Measurements from ENCODE around the gene EHBP1L1. TPM values are rescaled to one million over a fixed set of nuclear protein-coding genes. Genes with fewer than 3 reads are reported as not detected.

The EHBP1L1 gene
- total RNA-seq, 1 donor from 2014 or later, result 57.3 TPM

DNA sequence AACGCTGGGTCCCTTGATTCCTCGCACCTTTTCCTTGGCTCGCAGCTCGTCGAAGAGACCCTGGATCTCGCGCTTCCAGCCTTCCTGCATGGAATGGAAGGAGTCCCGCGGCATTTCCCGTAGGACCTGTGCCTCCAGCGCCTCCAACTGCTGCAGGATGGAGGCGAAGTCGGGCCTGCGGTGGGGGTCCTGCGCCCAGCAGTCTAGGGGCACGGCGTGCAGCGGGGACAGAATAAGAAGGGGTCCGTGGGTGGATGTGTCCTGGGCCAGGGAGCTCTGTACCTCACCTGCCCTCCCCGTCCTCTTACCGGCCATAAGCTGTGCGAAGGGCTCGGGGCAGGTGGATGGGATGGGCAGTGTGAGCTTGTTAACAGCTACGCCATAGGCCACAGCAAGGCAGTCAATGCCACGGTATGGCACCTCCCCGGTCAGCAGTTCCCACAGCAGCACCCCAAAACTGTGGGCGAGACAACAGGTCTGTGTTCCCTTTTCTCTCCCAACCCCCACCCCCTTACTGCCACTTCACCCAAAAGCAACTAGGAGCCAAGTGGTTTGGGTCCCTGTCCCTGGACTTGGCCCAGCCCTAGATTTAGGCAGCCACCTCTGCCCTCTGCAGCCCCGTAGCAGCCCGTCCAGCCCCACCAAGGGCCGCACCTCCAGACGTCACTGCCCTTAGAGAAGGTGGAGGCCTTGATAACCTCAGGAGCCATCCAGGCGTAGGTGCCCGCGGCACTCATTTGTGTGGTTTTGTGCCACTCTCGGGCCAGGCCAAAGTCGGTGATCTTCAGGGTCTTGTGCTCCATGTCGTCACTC, 32.0 kb downstream of the EHBP1L1 start:
- ATAC-seq (no peak), DNase-seq (no peak)
- intact Hi-C loops (cut with micrococcal nuclease), result no loop called here

DNA sequence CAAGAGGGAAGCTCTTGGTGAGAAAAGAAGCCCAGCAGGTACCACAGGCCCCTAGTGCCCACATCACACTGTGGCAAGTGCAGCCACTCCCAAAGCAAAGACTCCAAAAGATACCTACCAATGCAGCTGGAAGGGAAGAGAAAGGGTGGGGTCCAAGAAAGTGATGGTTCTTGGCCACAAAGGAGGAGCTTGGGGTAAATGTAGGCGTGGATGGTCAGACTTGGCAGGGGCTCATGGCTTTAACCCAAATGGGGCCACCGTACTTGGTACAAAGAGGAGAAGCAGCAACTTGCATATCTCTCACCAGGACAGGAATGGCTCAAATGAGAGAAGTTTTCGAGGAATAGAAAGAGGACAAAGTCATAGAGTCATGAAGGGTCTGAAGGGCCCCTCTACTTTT, 33.4 kb downstream of the EHBP1L1 start:
- no peak for DNase-seq
- intact Hi-C loops (cut with micrococcal nuclease), result no loop called here
- no peak for ATAC-seq

DNA sequence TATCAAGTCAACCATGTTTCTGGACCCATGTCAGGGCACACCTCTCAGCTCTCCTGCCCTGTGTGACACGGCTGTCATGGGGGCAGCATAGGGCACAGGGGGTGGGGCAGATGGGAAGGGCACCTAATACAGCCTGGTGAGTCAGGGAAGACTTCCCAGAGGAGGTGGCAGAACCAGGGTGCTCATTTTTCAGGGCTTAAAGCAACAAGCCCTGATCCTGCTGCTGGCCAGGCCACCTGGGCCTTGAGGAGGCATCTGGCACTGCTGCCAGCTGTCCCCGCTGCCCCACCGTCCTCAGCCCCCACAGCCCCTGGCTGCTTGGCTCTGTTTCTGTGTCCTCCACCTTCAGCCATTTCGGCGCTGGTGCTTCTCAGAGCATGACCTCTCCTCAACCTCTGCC, 33.8 kb downstream of the EHBP1L1 start:
- DNase-seq (no peak), ATAC-seq (no peak)
- intact Hi-C loops (cut with micrococcal nuclease), result no loop called here

DNA sequence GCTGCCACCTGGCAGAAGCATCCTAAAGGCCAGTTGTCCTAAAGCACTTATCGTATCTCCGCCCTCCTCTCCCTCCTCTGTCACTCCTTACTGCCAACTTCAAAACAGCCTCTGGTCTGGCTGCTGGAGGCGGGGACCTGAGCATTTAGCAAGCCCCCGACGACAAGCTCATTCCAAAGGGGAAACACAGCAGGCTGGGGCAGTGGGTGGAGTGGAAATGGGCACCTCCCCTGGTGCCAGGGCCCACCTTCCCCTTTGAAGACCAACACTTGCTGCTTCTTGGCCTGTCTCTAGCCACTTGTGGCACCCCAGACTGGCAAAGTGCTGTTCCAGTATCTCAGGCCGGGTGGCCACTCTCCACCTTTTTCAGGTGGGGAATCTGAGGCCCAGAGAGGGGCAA, 34.6 kb downstream of the EHBP1L1 start:
- intact Hi-C loops (cut with micrococcal nuclease), result no loop called here
- ATAC-seq, result no peak
- DNase-seq, result no peak

DNA sequence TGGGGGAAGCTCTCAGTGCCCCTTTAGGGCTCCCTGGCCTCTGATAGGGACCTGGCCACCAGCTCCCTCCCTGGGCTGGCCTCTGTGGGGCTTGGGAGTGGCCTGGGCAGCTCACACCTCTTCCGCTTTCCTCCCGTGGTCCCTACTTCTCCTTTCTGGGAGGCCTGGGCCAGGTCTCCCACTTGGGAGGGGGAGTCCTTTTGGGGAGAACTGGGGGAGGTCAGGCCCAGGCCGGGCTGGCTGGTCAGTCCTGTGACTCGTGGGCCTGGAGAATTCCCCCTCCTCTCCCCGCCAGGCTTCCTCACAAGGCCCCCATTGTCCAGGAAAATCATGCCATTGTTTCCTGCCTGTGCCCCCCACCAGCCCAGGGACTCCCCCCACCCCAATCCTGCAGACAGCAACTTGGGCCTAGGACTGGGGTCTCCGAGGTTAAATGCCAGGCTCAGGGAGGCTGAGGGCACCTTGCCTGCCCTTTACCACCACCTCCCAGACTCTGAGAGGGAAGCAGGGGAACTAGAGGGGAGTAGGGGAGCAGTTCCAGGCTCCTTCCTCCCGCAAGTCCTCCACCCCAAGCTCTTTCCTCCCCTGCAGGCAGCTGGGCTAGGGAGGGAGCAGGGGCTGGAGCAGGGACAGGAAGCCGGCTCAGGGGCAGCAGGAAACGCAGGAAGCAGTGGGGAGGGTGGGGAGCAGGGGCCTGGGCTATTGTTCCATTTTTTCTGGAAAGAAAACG, 35.3 kb downstream of the EHBP1L1 start:
- intact Hi-C loops (cut with micrococcal nuclease), result no loop called here
- ATAC-seq (no peak), DNase-seq (peak; percentile 70)

DNA sequence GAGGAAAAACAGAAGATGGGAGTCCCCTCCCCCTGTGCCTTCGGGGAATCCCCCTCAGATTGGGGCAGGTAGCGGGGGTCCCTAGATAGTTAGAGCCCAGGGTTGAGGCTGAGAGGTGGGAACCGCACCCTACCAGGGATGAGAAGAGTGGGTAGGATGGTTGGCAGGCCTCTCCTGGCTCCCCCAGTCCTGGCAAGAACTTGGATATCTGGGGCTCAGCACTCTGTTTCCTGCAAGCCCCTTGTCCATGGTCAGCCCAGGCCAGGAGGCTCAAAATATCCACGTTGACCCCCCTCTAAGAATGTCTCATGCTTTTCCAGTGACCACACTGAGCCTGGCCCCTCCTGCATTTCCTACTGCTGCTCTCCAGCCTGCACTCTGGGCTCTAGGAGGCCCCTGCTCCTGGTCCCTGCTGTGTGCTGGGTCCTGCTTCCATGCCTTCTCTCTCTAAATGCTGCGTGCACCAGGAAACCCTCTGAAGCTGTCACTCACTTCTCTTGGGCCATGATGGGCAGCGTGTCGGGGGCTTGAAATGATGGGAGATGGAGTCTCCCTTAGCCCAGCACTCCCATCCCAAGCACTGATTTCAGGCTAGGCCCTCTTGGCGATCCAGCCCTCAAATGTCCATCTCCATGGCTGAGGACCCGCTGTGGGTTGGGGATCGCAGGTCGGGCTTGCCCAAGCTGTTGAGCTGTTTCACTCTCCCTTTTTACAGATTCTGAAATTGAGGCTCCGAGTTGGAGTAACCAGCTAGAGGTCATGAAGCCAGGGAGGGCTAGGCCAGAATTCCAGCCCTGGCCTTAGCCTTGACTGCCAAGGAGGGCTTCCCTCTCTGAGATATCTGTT, 36.1 kb downstream of the EHBP1L1 start:
- no peak for ATAC-seq
- no peak for DNase-seq
- intact Hi-C loops (cut with micrococcal nuclease), result no loop called here

DNA sequence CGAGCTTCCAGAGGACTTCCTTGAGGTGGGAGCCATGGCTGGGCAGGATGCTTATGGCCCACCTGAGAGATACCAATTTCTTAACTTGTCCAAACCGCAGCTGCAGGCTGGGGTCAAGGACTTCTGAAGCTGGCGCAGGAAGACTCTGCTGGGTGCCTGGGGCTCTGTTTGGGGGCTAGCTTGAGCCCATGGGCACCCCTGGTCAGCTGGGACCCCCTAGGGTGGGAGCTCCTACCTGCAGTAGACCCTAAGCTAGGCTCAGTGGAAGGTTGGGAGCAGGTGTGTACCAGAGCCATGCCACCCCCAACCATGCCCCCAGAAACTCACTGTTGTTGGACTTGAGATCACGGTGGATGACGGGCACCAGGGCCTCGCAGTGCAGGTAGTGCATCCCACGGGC, 36.8 kb downstream of the EHBP1L1 start:
- intact Hi-C loops (cut with micrococcal nuclease), result no loop called here
- no peak for ATAC-seq
- DNase-seq, result no peak

DNA sequence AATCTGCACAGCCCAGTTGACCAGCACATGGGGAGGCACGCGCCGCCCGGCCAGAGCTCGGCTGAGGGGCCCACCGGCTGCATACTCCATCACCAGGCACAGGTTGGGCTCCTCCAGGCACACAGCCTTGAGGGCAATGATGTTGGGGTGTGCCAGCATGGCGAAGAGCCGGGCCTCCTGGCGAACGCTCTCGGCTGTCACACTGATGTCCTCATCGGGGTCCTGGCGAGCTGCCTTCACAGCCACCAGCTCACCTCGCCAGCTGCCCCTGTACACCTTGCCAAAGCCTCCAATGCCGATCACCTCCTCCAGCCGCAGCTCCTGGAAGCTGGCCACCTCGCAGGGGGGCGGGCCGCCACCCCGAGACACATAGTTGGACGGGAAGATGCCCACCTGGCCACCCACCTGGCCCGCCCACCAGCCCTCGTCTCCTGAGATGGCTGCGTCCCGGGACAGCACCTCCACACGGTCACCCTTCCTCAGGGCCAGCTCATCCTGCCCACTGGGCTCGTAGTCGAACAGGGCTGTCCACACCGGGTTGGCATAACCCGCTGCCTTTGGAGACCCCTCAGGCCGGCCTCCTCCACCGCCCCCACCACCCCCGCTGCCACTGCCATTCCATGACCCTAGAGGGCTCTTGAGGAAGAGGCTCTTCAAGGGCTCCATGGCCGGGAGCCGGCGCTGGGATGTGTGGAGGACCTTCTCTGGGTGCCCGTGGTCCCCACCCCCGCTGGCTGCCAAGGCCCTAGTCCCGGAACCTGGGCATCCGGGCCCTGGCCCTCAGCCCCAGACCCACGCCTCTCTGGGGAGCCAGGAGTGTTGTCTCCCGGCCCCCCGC, 37.5 kb downstream of the EHBP1L1 start:
- intact Hi-C loops (cut with micrococcal nuclease), result no loop called here
- ATAC-seq, result no peak
- peak; percentile 57 for DNase-seq

DNA sequence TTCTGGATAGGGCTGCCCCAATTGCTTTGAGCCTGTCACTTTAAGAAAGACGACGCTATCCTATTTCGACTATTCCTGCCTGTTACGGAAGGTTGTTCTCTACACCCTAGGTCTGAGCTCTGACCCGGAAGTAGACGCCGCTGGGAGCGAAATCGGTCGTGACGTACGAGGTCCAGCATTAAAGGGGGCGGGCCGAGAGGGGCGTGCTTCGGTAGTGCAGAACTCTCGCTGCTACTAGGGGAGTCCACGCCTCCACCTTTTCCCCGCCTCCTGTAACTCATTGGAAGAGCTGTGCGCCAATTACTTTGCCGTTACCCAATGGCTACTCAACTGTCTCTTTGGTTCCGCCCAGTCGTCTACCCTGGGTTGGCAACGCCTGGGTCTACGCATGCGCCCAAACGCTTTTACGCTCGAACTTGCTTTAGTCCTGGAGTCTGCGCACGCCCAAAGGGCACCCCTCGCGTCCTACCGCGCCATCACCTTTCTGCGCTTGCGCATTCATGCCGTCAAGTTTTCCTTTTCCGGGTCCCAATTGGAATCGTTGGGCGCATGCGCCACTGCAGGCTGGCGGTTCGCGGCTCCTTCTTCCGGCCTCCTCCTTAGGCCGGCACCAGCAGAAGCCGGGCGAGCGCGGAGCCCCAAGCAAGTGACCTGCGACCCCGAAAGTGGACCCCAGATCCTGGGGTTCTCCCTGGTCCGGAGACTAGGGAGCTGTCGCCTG, 39.5 kb downstream of the EHBP1L1 start, which contains the start of gene PCNX3:
TSS of gene PCNX3 (plus strand) at position 548 of the 721 bp plus-strand sequence. CDS start 536 bp downstream, outside the sequence.
- intact Hi-C loops (cut with micrococcal nuclease), result no loop called here
- DNase-seq, result peak; percentile 100
- peak; percentile 81 for ATAC-seq

DNA sequence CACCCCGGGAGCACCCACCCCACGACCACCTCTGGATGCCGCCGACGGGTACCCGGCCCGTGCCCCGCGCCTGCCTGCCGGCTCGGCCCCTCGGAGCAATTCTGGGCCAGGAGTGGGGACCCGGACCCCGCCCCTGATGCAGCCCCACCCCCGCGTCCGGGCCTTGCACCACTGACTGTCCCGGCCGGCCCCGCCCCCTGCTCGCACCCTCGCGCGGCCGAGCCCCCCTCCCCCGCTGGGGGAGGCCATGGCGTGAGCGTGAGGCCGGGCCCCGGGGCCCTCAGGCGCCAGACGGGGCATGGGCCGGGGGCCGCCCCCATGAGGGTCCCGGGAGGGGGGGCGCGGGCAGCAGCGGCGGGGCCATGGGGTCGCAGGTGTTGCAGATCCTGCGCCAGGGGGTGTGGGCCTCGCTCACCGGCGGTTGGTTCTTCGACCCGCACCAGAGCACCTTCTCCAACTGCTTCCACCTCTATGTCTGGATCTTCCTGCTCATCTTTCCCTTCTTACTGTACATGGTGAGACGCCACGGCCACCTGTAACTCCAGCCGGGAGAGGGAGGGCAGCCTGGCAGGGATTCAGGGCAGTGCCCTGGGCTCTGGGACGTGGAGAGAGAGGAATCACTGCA, 40.2 kb downstream of the EHBP1L1 start:
- intact Hi-C loops (cut with micrococcal nuclease), result no loop called here
- peak; percentile 77 for DNase-seq
- ATAC-seq, result peak; percentile 0

DNA sequence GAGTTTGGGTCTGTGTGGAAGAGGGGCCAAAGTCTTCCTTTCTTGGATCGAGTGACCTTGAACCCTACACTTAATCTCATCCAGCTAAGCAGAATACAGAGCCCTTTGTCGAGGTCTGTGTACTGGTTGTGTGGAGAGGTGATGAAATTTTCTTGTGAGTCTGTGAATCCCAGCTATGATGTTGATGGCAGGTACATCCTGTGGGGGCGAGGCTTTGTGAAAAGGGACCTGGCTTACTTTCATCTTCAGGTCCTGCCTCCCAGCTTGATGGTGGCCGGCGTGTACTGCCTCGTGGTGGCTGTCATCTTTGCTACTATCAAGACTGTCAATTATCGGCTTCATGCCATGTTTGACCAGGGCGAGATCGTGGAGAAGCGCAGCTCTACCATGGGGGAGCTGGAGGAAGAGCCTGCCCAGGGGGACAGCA, 40.7 kb downstream of the EHBP1L1 start:
- no peak for DNase-seq
- intact Hi-C loops (cut with micrococcal nuclease), result no loop called here
- no peak for ATAC-seq

DNA sequence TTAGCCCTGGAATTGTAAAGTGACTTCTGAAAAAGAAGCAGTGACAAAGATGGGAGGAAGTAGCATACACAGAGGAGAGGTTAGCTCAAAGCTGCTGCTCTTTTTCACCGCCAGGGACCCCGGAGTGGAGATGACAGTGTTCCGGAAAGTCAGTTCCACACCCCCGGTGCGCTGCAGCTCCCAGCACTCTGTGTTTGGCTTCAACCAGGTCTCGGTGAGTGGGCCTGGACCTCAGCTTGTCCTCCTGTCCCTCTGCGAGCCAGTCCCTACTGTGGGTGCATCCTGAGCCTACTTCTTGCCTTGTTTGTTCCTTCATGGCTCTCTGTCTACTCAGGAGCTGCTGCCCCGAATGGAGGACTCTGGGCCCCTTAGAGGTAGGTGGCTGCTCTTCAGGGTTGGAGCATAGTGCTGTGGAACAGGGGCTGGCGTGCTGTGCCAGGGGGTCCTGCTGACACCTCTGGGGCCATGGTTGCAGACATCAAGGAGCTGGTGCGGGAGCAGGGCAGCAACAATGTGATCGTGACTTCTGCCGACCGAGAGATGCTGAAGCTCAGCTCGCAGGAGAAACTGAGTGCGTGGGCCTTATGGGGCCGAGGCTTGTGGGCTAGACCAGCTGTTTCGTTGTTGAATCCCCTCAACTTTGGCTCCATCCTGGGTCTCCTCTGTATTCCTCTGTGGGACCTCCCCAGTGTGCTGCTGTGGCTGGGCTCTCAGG, 41.4 kb downstream of the EHBP1L1 start:
- ATAC-seq (no peak), DNase-seq (no peak)
- intact Hi-C loops (cut with micrococcal nuclease), result no loop called here

DNA sequence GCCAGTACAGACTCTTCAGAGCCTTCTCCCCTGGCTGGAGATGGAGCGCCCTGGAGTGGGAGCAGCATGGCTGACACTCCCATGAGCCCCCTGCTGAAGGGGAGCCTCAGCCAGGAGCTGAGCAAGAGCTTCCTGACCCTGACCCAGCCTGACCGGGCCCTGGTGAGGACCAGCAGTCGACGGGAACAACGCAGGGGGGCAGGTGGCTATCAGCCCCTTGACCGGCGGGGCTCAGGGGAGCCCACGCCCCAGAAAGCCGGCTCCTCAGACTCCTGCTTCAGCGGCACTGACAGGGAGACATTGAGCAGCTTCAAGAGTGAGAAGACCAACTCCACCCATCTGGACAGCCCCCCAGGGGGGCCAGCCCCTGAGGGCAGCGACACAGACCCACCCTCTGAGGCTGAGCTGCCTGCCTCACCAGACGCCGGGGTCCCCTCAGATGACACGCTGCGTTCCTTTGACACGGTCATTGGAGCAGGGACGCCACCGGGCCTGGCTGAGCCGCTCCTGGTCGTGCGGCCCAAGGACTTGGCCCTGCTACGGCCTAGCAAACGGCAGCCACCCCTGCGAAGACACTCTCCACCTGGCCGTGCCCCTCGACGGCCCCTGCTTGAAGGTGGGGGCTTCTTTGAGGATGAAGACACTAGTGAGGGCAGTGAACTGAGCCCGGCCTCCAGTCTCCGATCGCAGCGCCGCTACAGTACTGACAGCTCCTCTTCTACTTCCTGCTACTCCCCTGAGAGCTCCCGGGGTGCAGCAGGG, 42.3 kb downstream of the EHBP1L1 start:
- DNase-seq (no peak), ATAC-seq (no peak)
- intact Hi-C loops (cut with micrococcal nuclease), result no loop called here

DNA sequence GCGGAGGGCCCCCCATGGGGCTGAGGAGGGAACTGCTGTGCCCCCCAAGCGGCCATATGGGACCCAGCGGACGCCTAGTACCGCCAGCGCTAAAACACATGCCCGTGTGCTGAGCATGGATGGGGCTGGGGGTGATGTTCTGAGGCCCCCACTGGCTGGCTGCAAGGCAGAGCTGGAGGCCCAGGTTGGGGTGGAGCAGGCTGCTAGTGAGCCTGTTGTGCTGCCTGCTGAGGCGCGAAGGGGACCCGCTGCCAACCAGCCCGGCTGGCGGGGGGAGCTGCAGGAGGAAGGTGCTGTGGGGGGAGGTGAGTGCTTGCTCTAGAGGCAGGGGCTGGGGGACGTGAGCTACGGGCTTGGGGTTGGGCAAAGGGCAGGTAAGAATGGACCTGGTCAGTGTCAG, 42.9 kb downstream of the EHBP1L1 start:
- DNase-seq, result peak; percentile 21
- intact Hi-C loops (cut with micrococcal nuclease), result no loop called here
- ATAC-seq, result no peak

DNA sequence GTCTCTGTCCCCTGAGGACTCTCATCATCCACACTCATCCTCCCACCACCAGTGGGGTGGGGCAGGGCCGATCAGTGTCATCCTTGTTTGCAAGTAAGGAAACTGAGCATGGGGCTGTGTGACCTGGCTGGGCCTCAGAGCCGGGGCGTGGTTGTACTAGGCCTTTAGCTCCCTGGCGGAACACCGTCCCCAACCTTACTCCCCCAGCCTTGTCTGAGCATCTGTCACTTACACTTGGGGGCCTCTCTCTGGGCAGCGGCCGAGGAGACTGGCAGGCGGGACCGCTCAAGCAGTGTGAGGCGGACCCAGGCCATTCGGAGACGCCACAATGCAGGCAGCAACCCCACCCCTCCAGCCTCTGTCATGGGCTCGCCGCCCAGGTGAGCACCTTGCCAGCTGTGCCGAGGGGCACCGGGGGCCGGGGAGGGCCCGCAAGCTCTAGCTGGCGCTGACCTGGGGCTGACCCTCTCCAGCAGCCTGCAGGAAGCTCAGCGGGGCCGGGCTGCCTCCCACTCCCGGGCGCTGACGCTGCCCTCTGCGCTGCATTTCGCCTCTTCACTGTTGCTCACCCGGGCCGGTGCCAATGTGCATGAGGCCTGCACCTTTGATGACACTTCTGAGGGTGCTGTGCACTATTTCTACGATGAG, 43.6 kb downstream of the EHBP1L1 start:
- intact Hi-C loops (cut with micrococcal nuclease), result no loop called here
- DNase-seq, result peak; percentile 31
- ATAC-seq, result no peak

DNA sequence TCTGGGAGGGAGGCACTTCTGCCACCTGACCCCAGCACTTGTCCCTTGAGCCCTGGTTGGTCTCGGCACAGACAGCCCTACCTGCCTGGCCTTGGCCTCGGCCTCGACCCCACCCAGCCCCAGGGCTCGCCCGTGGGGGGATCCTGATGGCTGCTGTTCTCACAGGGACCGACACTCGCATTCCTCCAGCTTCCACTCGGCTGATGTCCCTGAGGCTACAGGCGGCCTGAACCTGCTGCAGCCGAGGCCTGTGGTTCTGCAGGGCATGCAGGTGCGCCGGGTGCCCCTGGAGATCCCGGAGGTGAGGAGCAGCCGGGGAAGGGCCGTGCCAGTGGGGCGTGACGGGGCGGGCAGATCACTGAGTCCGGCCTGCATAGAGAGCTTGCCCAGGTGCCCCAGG, 44.8 kb downstream of the EHBP1L1 start:
- DNase-seq, result peak; percentile 30
- intact Hi-C loops (cut with micrococcal nuclease), result no loop called here
- no peak for ATAC-seq

Data from left ventricle myocardium superior (tissue), 1 donor.